GM10266 (cell line): Measurements from ENCODE around the gene EIF5AL1.
"Not testable (repeated sequence)": the region's sequence is repeated elsewhere in the genome, so short reads cannot be mapped to it uniquely, and the experiment has no call there.

Experiments used
- DNase-seq: peaks from one replicate; pipeline ENCODE4 v3.0.0; 2012; ENCODE audit errors: extremely low spot score
- CTCF ChIP-seq: IDR thresholded peaks from 2 replicates; pipeline ENCODE4 v1.5.1; 2012; ENCODE audit warnings: mild to moderate bottlenecking, low read depth; ENCODE audit not compliant: control insufficient read depth, insufficient read depth; ENCODE audit errors: missing control alignments

The EIF5AL1 gene

GRCh38 chr10:79528261-79528660, 15.9 kb downstream of the EIF5AL1 start:
- not testable (repeated sequence) for DNase-seq

- DNase-seq: not testable (repeated sequence)
Observed at GRCh38 chr10:79533142-79533902, 21.0 kb downstream of the EIF5AL1 start.

GRCh38 chr10:79533903-79534175, 21.5 kb downstream of the EIF5AL1 start:
- DNase-seq: not testable (repeated sequence)

- not testable (repeated sequence) for DNase-seq
Observed at GRCh38 chr10:79538311-79538710, 26.0 kb downstream of the EIF5AL1 start.

- DNase-seq: not testable (repeated sequence)
Observed at GRCh38 chr10:79540930-79541329, 28.6 kb downstream of the EIF5AL1 start.

- no peak for TF ChIP-seq CTCF
- no peak for DNase-seq
Observed at GRCh38 chr10:79542626-79543025, 30.3 kb downstream of the EIF5AL1 start.

GRCh38 chr10:79544408-79544807, 32.1 kb downstream of the EIF5AL1 start:
- DNase-seq: not testable (repeated sequence)

- DNase-seq: not testable (repeated sequence)
Observed at GRCh38 chr10:79544926-79545659, 32.8 kb downstream of the EIF5AL1 start.

- DNase-seq: not testable (repeated sequence)
Observed at GRCh38 chr10:79547128-79547527, 34.8 kb downstream of the EIF5AL1 start.

GRCh38 chr10:79547973-79548372, 35.6 kb downstream of the EIF5AL1 start:
- no peak for TF ChIP-seq CTCF
- no peak for DNase-seq

- TF ChIP-seq CTCF: no peak
- DNase-seq: no peak
Observed at GRCh38 chr10:79552143-79552542, 39.8 kb downstream of the EIF5AL1 start.
